ENCODE measurements around the gene KCNK17.

Gene KCNK17

GRCh38 chr6:39249278-39249677, 64.9 kb downstream of the KCNK17 start:
- TF ChIP-seq CTCF (conservative IDR thresholded peaks at IDR 0.05; ENCODE audit: low read depth, low read length) = no peak
- H3K4me3 ChIP-seq (ENCODE audit: low read depth, low read length) = no peak overlapping the region
- no peak for DNase-seq (ENCODE audit: low read depth)

Data from choroid plexus epithelial cell (primary cell).